Endodermal cell (in vitro differentiated cells): Measurements from ENCODE around the gene TMC4. TPM values are rescaled to one million over a fixed set of nuclear protein-coding genes. Genes with fewer than 3 reads are reported as not detected.
A peak's percentile ranks its signal among the peaks of the same experiment; 100 is the strongest.

Source experiments
- DNase-seq: peaks from one replicate; pipeline ENCODE4 v3.0.0-alpha.2; 2017
- H3K27ac ChIP-seq: 2 replicates; pipeline ENCODE4 v1.5.1; 2013; ENCODE audit warnings: mild to moderate bottlenecking, low read depth, low read length, moderate library complexity
- H3K27me3 ChIP-seq: 2 replicates; pipeline ENCODE4 v1.6.1; 2013; ENCODE audit warnings: mild to moderate bottlenecking, low read length, moderate library complexity; ENCODE audit not compliant: insufficient read depth, control insufficient read depth, poor library complexity, severe bottlenecking
- H3K36me3 ChIP-seq: 2 replicates; pipeline ENCODE4 v1.7.0; 2013; ENCODE audit warnings: mild to moderate bottlenecking, low read length, moderate library complexity; ENCODE audit not compliant: control insufficient read depth, insufficient read depth
- H3K4me1 ChIP-seq: one replicate; pipeline ENCODE4 v1.7.0; 2013; ENCODE audit warnings: low read length; ENCODE audit not compliant: control insufficient read depth, insufficient read depth
- H3K4me3 ChIP-seq: 2 replicates; pipeline ENCODE4 v1.5.1; 2013; ENCODE audit warnings: mild to moderate bottlenecking, low read length, moderate library complexity
- H3K9ac ChIP-seq: 2 replicates; pipeline ENCODE4 v1.6.1; 2013; ENCODE audit warnings: mild to moderate bottlenecking, low read length, moderate library complexity; ENCODE audit not compliant: poor library complexity, severe bottlenecking; ENCODE audit errors: extremely low read depth
- H3K9me3 ChIP-seq: 2 replicates; pipeline ENCODE4 v1.6.1; 2013; ENCODE audit warnings: mild to moderate bottlenecking, low read length, moderate library complexity; ENCODE audit not compliant: control insufficient read depth
- H3K27ac Mint-ChIP-seq: 2 replicates; pipeline ENCODE4 v1.8.0; 2020; ENCODE audit warnings: mixed read lengths
- H3K27me3 Mint-ChIP-seq: 2 replicates; pipeline ENCODE4 v1.8.0; 2021; ENCODE audit warnings: mild to moderate bottlenecking, mixed read lengths; ENCODE audit not compliant: insufficient read depth
- H3K36me3 Mint-ChIP-seq: 2 replicates; pipeline ENCODE4 v1.8.0; 2020; ENCODE audit warnings: low read depth, mixed read lengths
- H3K4me1 Mint-ChIP-seq: 2 replicates; pipeline ENCODE4 v1.8.0; 2020; ENCODE audit warnings: mixed read lengths
- H3K4me3 Mint-ChIP-seq: 2 replicates; pipeline ENCODE4 v1.8.0; 2020; ENCODE audit warnings: mild to moderate bottlenecking, moderate library complexity, mixed read lengths
- H3K9me3 Mint-ChIP-seq: 2 replicates; pipeline ENCODE4 v1.8.0; 2020; ENCODE audit warnings: mild to moderate bottlenecking, mixed read lengths
- WGBS, 2 experiments: methylation state at CpG; one replicate each; pipeline versions ENCODE4 v1.1.5 to v1.1.7; 2013; ENCODE audit warnings: missing lambda C conversion rate in 2 of 2, mixed read lengths in 1 of 2; ENCODE audit not compliant: insufficient coverage in 1 of 2, insufficient read length in 1 of 2; 5-methylcytosine and 5-hydroxymethylcytosine counted together
- total RNA-seq, 2 donors: library from RNA; stranded (reverse); fragmentation: NEBNext Ultra II Directional in 1 of 2; extraction: Animal tissue kit (Norgen Biotek cat#: 25700) in 1 of 2; gene quantifications; 2 replicates in 1 of 2; 3 replicates in 1 of 2; pipeline ENCODE4 v1.2.1, GENCODE V29; 2021
- TF ChIP-seq, protein P1 (sequence below): fragments of 200-600 bp; sonication (generic); conservative IDR thresholded peaks from 2 replicates; pipeline ENCODE4 v1.5.0; 2021; ENCODE audit warnings: antibody characterized with exemption, mild to moderate bottlenecking

TMC4 gene
- total RNA-seq, 2 donors from 2014 or later = 32.7 to 46.6 TPM

DNA sequence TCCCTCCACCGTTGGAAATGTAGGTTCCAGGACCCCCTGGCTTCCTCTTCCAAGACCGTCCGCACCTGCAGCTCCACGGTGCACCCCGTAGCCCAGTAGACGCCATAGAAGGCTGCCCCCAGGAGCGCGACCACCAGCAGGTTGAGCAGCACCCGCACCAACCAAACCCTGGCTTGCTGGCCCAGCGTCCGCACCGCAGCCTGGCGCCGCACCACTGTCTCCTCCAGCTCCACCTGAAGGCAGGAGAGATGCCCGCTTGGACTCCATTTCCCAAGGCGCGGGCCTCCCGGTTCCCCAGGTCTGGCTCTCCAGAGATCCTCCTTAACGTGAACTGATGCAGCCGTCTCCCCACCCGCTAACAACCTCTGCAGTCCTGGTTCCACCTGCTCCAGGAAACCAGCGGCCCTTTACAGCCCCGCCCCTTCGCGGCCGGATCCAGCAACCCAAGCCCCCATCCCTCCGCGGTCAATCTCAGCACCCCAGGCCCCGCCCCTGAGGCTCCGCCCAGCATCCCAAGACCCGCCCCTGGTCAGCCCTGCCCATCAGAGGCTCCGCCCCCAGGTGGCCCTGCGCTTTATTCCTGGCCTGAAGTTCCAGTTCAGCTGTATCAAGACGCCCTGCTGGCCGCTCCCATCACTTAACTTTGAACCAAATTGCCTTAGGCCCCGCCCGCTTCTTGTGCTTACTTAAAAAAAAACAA lies 8.4 kb downstream of the TMC4 start:
- Mint-ChIP-seq H3K36me3 (peaks cover 2% of the 10 kb centered on the region), H3K27ac (no peak overlapping the region), H3K4me3 (peak overlapping the region; percentile 56), H3K27me3 (peaks cover 28% of the 10 kb centered on the region), H3K4me1 (peaks cover 7% of the 10 kb centered on the region), H3K9me3 (peaks cover 3% of the 10 kb centered on the region)
- H3K4me1 ChIP-seq = no peaks in the 10 kb centered on the region
- no peaks in the 10 kb centered on the region for H3K9me3 ChIP-seq
- DNase-seq = peak; percentile 99
- H3K4me3 ChIP-seq = no peak overlapping the region
- 50 to 58% methylated on average over 28 to 37 of the region's 37 CpGs for WGBS, 2 experiments
- no peaks in the 10 kb centered on the region for H3K36me3 ChIP-seq
- TF ChIP-seq, protein P1, sequence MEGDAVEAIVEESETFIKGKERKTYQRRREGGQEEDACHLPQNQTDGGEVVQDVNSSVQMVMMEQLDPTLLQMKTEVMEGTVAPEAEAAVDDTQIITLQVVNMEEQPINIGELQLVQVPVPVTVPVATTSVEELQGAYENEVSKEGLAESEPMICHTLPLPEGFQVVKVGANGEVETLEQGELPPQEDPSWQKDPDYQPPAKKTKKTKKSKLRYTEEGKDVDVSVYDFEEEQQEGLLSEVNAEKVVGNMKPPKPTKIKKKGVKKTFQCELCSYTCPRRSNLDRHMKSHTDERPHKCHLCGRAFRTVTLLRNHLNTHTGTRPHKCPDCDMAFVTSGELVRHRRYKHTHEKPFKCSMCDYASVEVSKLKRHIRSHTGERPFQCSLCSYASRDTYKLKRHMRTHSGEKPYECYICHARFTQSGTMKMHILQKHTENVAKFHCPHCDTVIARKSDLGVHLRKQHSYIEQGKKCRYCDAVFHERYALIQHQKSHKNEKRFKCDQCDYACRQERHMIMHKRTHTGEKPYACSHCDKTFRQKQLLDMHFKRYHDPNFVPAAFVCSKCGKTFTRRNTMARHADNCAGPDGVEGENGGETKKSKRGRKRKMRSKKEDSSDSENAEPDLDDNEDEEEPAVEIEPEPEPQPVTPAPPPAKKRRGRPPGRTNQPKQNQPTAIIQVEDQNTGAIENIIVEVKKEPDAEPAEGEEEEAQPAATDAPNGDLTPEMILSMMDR = no peak
- no peaks in the 10 kb centered on the region for H3K27me3 ChIP-seq
- H3K27ac ChIP-seq = no peak overlapping the region
- no peak overlapping the region for H3K9ac ChIP-seq

DNA sequence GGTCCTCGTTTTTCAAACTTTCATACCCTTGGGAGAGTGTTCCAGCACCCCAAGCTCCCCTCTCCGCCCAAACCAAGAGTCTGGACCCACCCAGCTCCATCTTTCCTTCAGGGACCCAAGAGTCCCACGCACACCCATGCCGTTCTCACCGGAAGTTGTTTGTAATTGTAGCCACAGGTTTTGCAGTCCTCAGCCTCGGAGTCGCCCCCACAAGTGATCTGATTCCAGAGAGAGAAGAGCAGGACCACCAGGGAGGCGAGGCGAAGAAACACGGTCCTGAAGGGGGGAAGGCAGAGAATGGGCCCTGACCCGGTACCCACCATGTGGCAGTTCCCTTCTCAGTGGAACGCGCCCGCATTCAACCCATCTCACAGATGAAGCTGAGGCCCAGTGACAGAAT lies 10.1 kb downstream of the TMC4 start:
- H3K27ac Mint-ChIP-seq = no peak overlapping the region
- H3K27me3 Mint-ChIP-seq = peaks cover 28% of the 10 kb centered on the region
- peaks cover 3% of the 10 kb centered on the region for H3K9me3 Mint-ChIP-seq
- H3K27ac ChIP-seq = no peak overlapping the region
- no peak overlapping the region for H3K4me3 ChIP-seq
- H3K9ac ChIP-seq = no peak overlapping the region
- H3K4me1 ChIP-seq = no peaks in the 10 kb centered on the region
- peaks cover 7% of the 10 kb centered on the region for H3K4me1 Mint-ChIP-seq
- WGBS, 2 experiments = 91 to 96% methylated on average over 4 to 14 of the region's 14 CpGs
- H3K36me3 Mint-ChIP-seq = peaks cover 5% of the 10 kb centered on the region
- H3K27me3 ChIP-seq = no peaks in the 10 kb centered on the region
- no peak for DNase-seq
- H3K9me3 ChIP-seq = no peaks in the 10 kb centered on the region
- H3K36me3 ChIP-seq = no peaks in the 10 kb centered on the region
- peak overlapping the region; percentile 91 for H3K4me3 Mint-ChIP-seq
- TF ChIP-seq, protein P1 = no peak

DNA sequence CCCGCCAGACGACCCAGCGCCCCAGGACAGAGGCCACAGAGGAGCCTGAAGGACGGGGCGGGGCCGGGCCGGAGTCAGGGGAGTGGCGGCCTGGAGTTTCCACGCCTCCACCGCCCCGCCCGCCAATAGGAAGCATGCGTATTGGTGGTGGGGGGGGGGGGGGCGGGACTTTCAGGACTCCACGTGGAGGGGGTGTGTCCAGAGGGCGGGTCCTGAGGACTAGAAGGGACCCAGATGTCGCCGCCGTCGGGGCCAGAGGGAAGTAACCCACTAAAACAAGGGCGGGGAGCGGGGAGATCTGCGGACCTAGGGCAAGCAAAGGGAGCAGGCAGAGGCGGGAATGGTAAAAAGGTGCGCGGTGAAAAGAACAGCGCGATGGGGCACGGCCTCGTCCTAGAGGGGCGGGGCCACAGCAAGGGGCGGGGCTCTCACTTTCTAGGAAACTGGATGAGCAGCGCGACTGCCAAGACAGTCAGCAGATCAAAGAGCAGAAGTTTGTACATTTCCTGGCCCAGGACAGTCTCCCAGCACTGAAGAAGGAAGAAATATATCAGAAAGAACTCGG lies 10.6 kb downstream of the TMC4 start:
- Mint-ChIP-seq H3K36me3 (peaks cover 9% of the 10 kb centered on the region), H3K4me3 (peak overlapping the region; percentile 91), H3K4me1 (peaks cover 7% of the 10 kb centered on the region), H3K27me3 (peaks cover 28% of the 10 kb centered on the region), H3K9me3 (peaks cover 3% of the 10 kb centered on the region), H3K27ac (peak overlapping the region; percentile 69)
- H3K4me3 ChIP-seq = peak overlapping the region; percentile 68
- H3K27ac ChIP-seq = no peak overlapping the region
- no peaks in the 10 kb centered on the region for H3K4me1 ChIP-seq
- TF ChIP-seq, protein P1 = no peak
- no peaks in the 10 kb centered on the region for H3K36me3 ChIP-seq
- H3K9me3 ChIP-seq = no peaks in the 10 kb centered on the region
- no peaks in the 10 kb centered on the region for H3K27me3 ChIP-seq
- H3K9ac ChIP-seq = no peak overlapping the region
- peak; percentile 96 for DNase-seq
- 15 to 30% methylated on average over 9 to 32 of the region's 35 CpGs for WGBS, 2 experiments
